HS-5 (cell line): ENCODE measurements around the gene AARS2.

Experiments used
- DNase-seq: peaks from one replicate; pipeline ENCODE4 v3.0.0-alpha.2; 2012; ENCODE audit warnings: low read depth

AARS2 gene

DNA sequence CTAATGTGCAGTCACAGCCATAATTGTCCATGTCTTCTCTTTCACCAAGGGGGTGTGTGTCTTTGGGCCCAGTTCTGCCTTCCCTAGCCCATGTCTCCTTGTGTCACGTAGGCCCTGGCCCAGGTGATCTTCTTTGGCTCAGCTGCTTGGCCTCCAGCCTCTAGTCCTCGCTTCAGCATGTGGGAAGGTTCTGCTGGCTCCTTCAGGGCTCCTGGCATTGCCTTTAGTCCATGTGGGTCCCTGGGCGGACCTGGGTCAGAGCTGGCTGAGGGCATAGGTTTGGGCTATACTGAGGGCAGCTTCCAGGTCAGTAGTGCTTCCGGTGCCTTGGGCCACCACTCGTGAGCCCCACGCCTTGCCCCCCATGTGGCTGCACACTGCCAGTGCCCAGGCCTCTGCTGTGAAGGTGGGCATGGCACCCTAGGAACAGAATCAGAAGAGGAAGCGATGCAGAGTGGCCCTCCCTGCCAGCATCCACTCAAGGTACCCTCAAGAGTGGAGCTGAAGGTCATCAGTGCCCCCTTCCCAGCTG lies 12.8 kb downstream of the AARS2 start:
- no peak for DNase-seq

DNA sequence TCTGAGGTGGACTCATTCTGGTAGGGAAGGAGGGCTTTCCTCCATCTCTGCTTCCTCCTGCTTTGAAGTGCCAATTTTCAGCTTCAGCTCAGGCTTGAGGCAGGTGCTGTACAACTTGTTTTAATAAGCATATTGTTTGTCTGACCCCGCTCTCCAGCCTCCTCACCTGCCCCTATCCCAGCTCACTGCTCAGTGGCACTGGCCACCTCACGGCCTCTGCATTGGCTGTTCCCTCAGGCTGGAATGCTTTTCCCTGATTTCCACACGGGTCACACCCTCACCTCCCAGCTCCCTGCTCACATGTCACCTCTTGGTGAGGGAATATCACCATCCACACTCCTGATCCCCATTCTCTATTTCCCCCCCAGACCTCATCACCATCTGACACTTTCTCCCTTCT lies 14.3 kb downstream of the AARS2 start:
- no peak for DNase-seq

DNA sequence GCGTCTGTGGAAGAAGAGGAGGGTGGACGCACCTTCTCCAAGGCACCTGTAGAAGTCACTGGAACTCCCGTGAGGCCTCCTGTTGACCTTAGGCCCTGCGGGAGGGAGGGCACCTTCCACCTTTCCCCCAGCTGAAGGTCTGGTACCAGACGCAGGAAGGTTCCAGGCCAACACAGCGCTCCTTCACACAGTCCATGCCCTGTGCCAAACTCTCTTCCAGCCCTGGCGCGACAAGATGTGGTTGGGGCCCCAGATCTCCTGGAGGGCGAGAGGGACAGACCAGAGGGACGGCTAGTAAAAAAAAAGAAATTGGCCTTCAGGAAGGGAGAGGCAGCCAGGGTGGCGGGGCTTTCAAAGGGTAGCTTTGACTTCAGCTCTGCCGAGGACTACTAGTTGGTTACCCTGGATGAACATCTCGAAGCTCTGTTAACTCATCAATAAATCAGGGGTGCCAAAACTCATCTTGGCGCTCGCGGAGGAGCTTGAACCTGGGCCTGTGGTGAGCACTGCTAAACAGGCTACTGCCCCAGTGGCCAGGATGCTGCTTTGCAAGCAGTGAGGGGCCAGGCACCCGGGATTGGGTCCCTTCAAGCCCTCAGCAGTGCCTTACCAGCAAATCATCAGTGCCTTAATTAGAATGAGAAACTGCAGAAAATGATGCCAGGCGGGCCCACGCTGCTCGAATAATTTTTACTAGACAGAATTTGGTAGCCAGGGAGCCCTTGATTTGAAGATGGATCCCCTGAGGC lies 14.9 kb downstream of the AARS2 start:
- DNase-seq = no peak

DNA sequence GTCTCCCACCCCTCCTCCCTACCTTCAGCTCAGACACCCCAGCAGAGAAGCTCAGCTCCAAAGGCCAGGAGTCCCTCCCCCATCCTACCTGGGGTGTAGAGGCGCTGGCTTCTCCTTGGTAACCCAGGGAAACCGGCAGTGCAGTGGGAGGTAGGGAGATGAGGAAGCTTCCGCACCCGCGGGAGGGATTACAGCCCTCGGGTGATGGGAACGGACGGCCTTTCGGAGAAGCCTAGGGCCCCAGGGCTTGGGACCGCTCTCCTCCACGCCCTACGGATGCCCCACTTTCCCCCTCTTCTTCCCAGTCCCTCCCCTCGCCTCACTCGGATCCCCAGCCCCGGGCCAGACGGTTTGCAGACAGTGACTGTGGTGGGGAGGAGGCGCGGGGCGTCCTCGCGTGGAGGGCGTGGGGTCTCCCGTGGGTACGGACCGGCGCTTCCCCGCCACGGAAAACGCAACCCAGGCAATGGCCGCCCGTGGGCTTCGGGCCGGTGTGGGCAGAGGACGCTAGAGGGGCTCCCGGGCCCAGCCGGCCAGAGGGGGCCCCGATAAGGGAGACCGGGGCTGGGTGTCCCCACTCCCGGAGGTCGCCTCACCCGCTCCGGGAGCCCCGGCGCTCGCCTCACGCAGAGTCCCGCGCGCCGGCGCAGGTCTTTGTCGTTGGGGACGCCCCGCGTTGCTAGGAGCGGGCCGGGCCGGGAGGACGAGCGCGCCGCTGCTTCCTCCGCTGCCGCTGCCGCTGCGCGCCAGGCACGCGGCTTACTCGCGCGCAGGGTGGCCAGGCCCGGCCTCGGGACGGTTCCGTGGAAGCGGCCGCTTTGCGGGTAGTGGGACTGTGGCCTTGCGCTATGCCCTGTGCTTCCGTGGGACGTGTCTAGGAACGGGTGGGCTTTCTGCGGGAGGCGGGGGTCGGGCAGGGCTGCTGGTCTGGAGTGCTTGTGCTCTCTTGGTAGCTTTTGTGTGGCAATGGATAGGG lies 15.8 kb downstream of the AARS2 start:
- no peak for DNase-seq

DNA sequence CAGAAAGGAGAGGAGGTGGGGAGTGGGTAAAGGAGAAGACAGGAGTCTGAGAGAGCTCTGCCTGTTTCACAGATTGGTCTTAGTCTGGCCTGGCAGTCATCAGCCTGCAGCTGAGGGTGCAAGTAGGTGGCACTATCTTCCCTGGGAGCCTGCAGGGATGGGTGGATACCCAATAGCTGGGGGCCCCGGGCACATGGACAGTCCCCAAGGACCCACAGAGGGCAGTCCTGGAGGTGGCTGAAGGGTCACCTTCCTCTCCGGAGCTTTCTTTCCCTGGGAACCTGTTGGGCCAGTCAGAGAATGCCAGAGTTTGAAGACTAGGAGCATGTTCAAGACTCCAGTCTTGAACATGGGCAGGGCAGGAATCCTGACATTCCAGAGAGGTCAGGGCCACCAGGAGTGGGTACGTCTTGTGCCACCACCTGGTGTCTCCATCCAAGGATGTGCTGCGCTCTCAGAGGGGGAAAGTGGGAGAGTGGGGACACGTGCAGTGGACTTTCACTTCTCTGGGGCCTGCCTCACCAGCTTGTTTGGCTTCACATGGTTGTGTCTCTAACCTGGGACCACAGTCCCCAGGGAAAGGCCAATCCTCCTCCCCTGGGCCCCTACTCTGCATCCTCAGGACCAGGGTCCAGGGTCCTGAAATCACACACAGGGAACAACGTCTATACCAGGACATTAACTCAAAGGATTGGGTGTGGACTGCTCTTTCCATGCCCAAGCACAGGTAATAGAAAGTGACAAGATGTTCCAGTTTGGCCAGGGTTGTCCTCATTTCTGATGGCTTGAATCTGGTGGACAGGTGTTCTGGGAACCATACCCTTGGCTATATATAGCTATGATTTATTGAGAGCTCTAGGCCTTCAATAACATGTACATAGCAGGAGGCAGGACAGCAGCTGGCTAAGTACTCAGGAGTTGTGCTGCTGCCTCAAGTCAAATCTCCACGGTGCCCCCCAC lies 18.0 kb downstream of the AARS2 start:
- no peak for DNase-seq

DNA sequence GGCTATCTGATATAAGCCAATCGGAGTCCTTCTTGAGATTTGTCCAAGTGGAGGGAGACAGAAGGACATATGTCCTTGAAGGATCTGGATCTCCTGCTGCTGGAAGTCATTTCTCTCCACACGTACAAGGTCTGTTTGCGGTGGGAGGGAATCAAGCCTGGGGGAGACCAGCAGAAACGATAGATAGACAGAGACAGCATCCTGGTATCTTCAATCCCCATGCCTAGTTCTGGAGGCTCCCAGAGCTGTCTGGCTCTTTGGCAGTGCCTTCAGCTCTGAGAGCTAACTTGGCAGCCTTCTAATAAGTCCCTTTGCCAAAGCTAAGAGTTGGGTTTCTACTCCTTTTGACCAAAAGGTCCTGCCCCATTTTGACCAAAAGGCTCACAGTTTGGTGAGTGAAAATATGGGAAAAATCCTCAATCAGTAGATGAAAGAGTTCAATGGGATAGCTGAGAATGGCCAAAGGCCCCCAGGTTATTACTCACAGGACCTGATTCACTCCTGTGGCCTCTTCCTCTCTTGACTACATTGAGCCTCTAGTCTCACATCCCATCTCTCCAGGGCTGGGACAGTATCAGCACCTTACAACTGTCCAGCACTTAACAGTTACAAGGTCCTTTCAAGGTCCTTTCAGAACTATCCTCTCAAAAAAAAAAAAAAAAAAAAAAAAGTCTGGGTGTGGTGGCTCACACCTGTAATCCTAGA lies 20.3 kb downstream of the AARS2 start:
- DNase-seq = no peak

DNA sequence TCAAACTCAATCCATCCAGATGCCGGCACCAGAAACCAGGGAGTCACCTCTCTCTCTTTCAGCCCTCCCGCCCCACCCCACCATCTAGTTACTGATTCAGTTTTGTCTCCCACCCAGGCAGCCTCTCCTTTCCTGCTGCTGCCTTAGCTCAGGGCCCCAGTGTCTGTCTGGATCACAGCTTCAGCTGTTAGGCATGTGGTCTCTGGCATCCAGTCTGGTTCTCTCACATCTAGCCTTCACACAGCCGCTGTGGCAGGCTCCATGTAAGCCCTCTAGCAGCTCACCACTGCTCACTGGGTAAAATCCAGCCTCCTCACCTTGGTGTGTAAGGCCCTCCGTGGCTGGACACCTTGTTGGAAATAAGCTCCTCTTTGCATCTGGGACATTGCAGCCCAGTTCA lies 21.3 kb downstream of the AARS2 start:
- no peak for DNase-seq

DNA sequence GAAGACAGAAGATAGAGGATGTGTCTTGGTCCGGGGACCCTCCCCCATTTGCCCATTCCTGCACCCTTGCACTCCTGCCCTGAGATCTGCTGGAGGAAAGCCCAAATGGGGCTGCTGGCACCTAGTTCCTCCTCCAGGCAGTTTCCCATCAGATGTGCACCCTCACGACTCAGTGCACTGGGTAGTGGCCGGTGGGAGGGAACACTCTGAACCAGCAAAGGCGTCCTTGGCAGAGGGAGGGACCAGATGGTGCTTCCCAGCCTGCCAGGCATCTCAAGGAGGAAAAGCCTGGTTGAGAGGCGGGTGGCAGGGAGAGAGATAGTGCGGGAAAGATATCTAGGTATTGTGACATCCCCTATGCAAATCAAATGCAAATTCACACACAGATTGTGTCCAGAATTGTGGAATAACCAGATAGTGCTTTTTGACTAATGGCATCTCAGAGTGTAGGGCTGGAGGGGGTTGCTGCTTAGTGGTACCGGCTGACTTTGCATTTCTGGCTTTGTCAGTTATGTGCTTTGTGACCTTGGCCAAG lies 23.4 kb downstream of the AARS2 start:
- no peak for DNase-seq

DNA sequence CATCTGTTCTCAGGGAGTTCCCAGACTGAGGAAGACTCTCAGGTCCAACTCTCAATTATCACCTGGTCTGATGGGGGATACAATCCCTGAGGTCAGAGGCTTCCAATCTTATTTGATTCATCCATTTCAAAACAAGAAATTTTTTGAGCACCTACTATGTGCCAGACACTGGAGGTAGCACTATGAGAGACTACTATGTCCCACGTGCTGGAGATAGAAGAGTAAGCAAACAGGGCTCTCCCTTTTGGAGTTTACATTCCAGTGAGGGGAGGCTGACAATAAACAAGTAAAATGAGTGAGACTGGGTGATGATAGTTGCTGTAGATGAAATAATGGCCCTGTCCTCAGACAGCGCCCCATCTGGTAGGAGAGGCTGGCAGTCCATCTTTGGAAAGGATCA lies 26.4 kb downstream of the AARS2 start:
- no peak for DNase-seq

DNA sequence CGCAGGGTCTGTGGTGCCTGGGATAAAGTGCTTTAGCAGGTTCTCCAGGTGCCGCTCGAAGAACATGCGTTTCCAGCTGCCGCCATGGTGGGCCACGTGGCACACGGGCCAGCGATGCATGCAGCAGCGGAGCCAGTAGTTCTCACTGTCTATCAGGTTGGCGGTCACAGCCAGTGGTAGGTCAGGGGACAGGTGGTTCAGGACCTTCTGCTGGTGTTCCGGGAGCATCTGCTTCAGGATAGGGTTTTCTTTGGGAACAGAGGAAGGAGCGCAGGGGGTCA lies 26.9 kb downstream of the AARS2 start:
- DNase-seq = no peak

DNA sequence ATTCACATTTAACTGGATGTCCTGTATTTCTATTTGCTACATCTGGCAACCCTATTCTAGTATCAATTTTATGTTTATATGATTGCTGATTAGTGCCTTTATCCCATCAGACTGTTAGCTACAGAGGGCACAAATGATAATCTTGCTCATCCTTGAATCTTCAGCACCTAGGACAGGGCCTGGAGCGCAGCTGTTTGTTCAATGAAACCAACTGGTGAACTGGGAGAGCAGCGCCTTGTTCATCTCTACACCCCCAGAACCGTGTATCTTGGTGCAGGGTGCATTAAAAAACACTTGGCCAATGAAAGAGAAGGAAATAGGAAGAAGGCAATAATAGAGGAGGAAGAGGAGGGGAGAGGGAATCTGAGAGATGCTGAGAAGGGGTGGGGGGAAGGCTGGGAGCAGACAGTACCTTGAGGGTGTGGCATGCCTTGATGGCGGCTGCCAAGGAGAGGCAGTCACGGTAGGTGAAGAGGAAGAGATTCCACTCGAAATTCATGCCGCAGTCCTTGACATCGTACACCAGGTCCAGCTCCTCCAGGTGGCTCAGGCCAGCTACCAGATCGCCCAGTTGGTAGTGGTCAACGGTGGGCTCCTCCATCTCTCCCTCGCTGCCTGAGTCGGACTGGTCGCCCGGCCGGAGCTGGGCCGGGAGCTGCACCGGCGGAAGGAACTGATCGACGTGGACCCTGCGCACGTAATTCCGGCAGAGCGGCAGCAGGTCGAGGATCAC lies 27.4 kb downstream of the AARS2 start:
- DNase-seq = no peak

DNA sequence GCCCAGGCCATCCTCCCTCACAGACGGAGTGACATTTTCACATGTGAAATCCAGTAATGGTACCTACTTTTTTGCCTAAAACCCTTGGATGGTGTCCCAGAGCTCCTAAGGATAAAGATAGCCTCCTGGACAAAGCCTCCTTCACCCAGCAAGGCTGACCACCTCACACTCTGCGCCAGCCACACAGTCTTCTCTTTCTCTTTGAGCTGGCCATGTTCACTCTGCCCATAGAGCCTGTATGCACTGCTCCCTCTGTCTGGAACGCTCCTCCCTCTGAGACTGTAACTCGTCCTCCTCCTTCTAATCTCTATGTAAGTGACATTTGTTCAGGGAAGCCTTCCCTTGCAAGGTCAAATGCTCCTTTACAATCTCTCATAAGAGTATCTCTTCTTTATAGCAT lies 28.3 kb downstream of the AARS2 start:
- no peak for DNase-seq

DNA sequence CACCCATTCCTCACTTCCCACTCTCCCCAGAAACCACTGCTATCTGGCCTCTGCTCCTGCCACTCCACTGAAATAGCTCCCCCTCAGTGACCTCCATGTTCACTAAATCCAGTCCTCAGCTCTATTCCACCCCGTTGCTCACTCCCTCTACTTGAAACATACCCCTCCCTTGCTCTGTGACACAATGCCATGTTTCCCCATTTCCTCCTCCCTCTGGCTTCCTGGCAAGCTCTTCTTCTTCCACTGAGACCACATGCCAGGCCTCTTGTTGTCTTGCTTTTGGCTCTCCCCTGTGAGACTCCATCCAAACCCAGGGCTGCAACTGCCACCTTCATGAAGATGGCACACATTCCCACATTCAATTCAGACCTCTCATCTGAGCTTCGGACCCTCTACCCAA lies 29.0 kb downstream of the AARS2 start:
- DNase-seq = no peak

DNA sequence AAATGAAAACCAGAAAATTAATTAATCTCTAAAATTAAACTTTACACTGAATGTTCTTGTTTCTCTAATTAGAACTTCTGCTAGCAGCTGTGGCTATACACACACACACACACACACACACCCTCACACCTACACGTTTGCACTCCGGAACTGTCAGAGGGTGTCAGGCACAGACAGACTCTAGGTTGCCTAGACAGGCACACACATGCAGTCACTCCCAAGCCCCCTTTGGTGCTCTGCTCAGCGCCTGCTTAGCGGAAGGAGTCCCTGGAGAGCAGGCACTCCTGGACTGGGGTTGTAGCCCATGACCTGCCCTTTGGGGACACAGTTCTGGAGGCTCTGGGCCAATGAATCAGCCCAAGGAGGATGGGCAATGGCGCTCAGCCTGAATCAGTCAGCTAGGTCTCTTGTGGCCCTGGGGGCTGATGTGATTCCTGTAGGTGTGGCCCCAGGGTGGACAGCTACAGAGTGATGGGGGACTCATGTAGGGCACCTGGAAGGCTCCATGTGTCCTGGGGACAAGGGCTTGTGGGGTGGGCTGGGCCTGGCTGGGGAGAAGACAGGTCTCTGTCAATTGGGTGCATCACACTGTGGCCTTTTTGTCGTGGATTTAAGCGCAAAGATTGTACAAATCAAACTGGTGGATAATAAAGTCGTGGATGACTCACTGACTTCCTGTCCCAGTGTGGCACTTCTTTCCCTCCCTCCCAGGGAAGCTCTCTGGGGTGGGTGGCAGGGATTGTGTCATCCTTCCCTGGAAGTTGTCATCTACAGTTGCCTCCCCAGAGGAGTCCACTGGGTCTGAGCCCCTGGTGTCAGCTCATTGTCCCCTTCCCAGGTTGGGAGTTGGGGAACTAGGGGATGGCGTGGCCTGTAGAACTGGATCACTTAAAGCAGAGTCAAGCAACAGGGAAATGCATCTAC lies 34.1 kb downstream of the AARS2 start:
- DNase-seq = no peak

DNA sequence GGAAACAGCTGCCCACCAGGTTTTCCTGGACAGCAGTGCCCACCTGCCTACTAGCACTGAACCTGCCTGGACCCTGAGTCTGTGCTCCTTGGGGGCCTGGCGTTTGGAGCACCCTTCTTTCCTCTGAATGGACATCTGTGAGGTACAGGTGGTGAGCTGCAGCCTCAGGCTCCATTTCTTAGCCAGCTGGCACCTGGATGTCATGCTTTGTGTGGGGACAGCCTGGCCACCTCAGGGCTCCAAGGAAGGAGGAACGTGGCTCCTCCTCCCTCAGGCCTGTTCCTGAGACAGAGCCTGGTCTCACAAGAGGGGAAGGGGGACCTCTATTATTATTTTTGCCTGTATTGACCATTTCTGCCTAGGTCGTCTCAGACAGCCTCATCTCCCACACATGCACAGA lies 34.8 kb downstream of the AARS2 start:
- no peak for DNase-seq

DNA sequence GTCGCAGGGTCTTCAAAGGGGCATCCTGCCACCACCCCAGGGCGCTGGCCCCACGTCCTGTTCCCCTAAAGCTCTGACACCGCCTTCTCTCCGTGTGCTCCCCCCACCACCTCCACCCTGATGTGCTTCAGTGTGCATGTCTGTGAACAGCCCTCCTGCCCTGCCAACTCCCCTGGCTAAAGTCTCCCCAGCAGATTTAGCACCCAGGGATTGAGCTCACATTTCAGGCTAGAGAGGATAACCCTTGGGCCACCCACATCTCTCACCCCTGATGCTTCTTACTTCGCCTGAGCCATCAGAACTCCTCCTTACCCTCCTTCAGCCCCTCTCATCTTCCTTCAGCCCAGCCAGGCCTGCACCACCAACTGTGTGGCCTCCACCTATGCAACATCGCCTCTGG lies 35.4 kb downstream of the AARS2 start:
- DNase-seq = no peak

DNA sequence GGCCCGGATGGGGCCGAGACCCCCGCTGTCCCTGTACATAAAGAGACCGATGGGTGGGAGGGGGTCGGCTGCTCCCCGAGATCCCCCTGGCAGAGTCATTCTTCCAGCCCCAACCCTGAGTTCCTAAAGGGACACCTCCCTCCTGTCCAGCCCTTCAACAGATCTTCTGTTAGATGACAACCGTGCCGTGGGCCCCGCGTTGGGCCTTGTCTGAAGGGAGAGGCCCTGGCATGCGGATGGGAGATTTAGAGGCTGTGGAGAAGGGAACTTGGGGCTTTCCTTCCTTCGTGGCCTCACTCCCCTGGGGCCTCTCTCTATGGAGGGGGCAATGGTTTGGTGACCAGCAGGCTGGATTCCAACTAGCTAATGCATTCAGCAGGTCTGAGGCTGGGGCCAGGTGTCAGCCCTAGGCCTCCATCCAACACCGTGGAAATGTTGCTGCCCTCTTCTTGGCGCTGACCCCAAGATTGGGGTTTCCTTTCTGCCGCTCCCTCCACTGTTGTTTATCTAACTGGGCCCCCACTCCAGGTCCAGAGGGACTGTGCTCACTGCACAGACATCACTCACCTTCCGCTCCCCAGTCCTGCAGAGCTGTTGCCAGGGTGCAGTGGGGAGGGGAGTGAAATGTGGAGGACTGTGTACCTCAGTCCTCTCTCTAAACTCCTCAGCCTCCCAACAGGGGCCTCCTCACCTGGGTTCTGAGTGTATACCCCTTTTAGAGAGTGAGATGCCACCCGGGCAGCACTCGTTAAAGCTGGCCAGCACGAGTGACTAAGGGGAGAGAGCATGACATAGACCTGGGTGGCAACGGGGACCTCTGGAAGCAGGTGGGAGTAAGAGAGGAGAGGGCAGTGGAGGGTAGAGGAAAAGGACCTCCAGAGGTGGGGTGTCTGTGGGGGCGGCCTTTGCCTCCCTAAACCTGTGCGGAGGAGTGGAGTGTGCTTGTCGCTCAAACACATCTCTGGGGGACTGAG lies 36.2 kb downstream of the AARS2 start:
- DNase-seq = no peak
